HG03469 (cell line): ENCODE data around the gene LIAS.
"Not testable (repeated sequence)": the region's sequence is repeated elsewhere in the genome, so short reads cannot be mapped to it uniquely, and the experiment has no call there.

Experiments used
- ATAC-seq: cut with Tn5 transposase; IDR thresholded peaks from one replicate; pipeline ENCODE4 v1.9.1; 2021; ENCODE audit warnings: mild to moderate bottlenecking, moderate library complexity, moderate number of reproducible peaks; ENCODE audit not compliant: unreplicated experiment

LIAS gene

DNA sequence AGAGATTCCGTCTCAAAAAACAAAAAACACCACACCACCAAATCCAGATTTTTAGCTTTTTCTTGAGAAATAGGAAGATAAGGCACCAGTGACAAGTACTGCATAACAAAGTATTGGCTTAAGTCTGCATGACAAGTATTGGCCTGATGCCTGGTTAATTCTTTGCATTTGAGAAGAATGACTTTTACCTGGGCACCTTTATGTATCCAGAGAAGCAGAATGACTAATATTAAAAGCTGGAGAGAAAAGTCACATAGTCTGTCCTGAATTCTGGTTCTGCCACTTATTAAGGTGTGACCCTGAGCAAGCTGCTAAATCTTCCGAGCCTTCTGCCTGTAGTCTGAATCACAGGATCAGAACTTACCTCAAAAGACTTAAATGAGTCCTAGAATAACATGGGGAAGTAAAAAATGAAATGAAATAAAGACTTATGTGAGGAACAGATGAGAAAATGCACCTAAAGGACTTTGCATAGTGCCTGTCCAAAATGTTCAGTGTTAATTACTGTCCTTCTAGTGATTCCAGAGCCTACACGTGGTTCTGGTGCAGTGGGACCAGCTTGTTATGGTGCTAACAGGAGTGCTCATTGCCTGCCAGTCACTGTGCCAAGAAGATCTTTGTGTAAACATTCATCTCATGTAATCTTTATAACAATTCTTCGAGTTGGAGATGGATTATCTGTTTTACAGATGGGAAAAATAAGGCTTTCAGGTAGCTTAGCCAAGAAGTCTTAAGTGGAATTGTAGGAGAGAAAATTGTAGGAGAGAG, 36.8 kb downstream of the LIAS start:
- no peak for ATAC-seq

DNA sequence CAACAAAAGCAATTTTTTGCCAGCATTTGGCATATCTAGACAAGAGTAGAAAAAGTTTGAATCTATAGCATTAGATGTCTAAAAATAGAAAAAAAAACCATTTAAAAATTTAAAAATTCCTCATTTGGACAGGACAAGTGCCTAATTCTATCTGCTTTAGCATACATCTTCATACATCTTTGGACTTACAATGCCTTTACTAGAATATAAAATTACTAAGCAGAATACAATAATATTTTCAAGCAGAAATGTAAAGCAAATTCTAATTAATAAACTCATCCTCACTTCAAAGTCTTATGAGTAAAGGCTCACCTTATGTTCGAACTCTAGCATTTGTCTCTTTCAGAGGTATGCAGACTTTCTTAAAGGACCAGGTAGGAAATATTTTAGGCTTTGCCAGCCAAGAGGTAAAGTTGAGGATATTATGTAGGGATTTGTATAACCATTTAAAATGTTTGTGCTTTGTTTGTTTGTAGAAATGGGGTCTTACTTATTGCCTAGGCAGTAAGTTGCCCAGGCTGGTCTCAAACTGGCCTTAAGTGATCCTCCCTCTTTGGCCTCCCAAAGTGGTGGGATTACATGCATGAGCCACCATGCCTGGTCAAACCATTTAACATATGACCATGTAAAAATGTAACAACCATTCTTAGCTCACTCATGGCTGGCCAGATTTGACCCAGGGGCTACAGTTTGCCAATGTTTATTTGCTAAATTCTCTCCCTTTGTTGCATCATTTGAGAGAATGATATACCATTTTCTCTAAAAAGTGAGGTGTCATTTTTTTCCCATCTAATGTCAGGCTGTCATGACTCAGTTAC, 39.3 kb downstream of the LIAS start:
- no peak for ATAC-seq

DNA sequence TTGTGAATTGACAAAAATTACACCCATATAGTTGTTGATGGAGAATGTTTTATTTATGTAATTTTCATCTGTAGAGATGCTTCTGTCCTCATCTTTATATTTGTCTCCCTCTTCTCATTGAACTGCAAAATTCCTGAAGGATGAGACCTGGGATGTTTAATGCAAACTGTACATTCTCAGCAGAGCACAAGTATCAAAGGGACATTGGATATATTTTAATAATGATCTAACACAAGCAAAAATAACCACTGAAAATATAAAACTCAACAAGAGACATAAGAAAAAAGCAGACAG, 39.8 kb downstream of the LIAS start:
- no peak for ATAC-seq

GRCh38 chr4:39502019-39502663, 43.3 kb downstream of the LIAS start:
- no peak for ATAC-seq

- ATAC-seq = not testable (repeated sequence)
Measured at GRCh38 chr4:39502664-39503035, 43.8 kb downstream of the LIAS start.

DNA sequence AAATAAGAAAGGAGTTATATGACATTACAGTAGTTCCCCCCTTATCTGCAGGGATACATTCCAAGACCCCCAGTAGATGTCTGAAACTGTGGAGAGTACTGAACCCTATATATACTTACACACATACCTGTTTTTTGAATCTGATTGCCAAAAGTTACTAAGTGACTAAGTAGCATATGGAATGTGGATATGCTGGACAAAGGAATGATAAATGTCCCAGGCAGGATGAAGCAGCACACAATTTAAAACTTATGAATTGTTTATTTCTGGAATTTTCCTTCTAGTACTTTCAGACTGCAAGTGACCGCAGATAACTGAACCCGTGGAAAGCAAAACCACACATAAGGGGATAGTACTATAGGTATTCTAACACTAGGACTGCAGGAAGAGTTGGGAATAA, 45.7 kb downstream of the LIAS start:
- no peak for ATAC-seq

DNA sequence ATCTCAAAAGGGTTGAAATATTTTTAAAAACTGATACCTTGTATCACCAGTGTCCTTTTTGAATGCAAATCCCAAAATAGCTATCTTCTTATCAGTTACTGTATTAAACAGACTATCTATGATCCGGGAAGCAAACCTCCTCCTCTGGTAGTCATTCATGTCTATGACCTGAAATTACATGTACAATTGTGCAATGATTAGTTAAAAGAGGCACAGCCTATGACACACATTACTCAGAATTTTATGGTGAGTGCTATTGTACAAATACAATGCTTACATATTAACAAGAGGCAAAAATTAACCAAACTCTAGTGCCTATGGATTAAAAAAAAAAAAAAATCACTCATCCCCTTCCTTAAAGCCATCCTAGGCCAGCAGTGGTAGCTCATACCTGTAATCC, 46.7 kb downstream of the LIAS start:
- no peak for ATAC-seq

GRCh38 chr4:39510348-39510929, 51.6 kb downstream of the LIAS start:
- ATAC-seq = no peak

DNA sequence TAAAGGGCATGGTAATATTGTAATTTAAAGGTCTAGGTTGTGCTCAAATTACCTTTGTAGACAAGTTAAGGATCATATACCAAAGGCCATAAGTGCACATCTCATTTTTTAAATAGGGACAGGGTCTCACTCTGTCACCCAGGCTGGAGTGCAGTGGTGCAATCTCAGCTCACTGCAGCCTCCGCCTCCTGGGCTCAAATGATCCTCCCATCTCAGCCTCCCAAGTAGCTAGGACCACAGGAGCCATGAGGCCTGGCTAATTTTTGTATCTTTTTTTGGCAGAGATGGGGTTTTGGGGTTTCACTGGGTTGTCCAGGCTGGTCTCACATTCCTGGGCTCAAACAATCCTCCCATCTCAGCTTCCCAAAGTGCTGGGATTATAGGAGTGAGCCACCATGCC, 55.4 kb downstream of the LIAS start:
- ATAC-seq = not testable (repeated sequence)

DNA sequence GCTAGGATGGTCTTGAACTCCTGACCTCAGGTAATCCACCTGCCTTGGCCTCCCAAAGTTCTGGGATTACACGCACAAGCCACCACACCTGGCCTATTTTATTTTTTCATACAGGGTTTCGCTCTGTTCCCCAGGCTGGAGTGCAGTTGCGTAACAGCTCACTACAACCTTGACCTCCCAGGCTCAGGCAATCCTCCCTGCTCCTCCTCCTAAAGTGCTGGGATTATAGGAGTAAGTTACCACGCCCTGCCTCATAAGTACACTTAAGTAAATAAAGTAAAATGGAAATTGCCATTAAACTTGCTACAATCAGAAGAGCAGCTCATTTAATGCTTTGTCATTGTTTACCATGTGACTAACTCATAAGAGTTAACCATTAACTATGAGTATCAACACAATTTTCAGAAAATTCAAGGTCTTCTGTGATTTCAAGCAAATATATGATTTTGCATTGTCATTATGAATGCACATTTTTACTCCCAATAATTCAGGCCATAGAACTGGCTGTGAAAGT, 56.1 kb downstream of the LIAS start:
- no peak for ATAC-seq

DNA sequence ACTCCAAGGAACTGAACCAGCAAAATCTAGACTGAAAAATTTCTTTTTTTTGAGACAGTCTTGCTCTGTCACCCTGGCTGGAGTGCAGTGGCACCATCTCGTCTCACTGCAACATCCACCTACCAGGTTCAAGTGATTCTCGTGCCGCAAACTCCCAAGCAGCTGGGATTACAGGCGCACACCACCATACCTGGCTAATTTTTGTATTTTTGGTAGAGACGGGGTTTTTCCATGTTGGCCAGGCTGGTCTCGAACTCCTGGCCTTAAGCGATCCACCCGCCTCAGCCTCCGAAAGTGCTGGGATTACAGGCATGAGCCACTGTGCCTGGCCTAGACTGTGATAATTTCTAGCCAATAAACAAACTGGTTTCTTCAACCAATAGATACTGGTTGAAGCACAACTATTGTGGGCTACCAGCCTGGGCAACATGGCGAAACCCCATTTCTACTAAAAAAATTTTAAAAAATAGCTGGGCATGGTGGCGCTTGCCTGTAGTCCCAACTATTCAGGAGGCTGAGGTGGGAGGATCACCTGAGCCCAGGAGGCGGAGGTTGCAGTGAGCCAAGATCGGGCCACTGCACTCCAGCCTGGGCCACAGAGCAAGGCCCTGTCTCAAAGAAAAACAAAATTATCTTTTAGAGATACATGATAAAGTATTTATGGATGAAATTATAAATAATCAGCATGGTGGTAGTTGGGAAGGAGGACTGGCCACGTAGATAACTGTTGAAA, 57.0 kb downstream of the LIAS start:
- not testable (repeated sequence) for ATAC-seq

- no peak for ATAC-seq
Measured at GRCh38 chr4:39516407-39516966, 57.6 kb downstream of the LIAS start.

DNA sequence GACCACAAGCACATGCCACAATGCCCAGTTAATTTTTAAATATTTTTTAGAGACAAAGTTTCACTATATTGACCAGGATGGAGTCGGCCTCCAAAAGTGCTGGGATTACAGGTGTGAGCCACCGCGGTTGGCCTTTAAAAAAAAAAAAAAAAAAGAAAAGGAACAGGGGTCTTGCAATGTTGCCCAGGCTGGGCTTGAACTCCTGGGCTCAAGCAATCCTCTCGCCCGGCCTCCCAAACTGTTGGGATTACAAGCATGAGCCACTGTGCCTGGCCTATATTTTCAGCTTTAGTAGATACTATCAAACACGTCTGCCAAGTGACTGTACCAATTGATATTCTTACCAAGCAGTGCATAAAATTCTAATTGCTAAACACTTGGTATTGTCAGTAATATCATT, 59.6 kb downstream of the LIAS start:
- no peak for ATAC-seq

DNA sequence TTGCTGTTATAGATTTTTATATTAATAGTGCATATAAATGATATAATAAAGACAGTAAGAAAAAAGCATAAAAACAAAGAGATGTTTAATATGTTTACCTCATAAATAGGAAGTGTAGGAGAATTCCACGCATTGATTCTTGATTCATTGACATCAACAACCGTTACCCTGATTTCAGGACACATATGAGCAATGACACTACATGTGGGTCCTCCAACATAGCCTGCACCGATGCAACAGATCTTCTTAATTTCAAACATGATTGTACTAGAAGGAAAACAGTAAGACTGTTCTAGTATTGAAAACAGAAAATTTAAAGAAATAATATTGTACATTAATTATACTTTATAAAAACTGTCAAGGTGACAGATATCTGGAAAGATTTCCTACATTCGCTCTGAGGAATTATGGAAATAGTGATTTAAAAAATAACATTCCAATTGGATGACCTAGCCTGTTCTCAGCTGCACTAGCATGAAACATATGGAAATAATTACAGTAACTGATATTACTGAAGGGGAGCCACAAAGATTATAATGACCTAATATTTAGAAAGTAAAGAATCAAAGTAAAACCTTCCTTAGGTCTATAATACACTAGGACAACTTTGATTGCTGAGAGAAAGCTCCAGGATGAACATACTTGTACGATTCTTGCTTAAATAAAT, 62.5 kb downstream of the LIAS start:
- no peak for ATAC-seq

DNA sequence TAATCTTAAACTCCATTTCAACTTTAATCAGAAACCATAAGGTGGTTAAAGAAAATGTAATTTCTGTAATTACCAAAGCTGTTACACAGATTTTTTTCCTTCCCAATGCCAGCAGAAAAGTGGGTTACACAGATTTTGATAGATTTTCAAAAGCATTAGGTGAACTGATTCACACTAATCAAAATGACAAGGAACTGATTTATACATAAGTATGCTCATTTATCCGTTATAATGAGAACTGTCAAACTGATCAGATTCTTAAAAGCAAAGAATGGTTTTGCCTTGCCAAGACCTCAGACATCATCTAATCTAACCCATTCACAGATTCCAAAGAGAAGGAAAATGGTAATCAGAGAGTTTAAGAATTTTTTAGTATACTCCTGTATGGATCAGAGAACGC, 63.2 kb downstream of the LIAS start:
- ATAC-seq = no peak

DNA sequence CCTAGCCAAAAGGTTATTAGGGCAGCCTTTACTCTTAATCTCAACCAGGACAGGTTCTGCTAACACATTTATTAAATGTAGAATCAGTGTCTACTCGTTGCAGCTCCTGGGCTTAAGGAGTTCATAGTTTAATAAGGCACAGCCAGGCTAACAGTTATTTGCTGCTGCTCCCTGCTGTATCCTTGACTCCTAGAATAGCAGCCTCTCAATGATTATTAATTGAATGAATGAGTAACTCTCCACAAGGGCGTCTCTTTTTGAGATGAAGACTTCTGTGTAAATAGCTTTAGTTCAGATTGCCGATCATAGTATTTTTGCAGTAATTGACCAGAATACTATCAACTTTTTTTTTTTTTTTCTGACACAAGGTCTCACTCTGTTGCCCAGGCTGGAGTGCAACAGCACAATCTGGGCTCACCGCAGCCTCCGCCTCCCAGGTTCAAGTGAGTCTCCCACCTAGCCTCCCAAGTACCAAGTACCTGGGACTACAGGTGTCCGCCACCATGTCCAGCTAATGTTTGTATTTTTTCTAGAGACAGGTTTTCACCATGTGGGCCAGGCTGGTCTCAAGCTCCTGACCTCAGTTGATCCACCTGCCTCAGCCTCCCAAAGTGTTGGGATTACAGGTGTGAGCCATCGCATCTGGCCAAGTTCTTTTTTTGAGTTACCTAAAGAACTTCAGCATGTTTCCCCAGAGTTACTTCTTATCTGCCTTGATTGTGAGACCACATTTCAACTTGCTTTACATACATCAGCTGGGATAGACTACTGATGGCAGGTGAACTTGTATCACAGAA, 65.5 kb downstream of the LIAS start:
- ATAC-seq = no peak

- no peak for ATAC-seq
Measured at GRCh38 chr4:39525822-39526690, 67.2 kb downstream of the LIAS start.

DNA sequence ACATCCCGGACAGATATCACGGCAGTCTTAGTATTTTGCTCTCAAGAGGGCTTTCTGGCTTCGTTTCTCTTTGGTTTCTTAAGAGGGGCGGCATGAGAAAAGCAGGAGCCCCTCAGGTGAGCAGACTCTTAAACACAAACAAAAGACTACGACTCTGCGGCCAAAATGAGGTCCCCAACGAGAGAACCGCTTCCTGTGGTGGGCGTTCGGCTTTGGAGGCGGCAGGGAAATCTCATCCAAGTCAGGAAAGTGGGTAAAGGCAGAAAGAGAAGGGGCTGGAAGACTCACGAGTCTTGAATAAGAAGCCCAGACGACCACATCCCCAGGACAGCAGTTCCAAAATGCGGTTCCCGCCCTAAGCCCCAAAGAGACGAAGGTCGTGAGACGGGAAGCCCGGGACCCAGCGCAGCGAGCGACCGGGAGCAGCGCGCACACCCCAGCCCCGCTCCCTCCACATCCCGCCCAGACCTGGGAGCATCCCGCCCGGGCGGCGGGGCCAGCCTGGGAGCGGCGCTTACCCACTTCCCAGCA, 68.0 kb downstream of the LIAS start:
- ATAC-seq = no peak
